HUES48 (cell line): ENCODE results near the gene CERK.

Experiments used
- H3K27ac ChIP-seq: one replicate; pipeline ENCODE4 v1.7.0; 2013; ENCODE audit warnings: low read depth, low read length, inconsistent platforms
- H3K27me3 ChIP-seq: 2 replicates; pipeline ENCODE4 v1.6.1; 2013; ENCODE audit warnings: mild to moderate bottlenecking, low read length; ENCODE audit not compliant: control insufficient read depth, insufficient read depth
- H3K36me3 ChIP-seq: 2 replicates; pipeline ENCODE4 v1.6.1; 2013; ENCODE audit warnings: low read length; ENCODE audit not compliant: control insufficient read depth, insufficient read depth
- H3K4me1 ChIP-seq: 2 replicates; pipeline ENCODE4 v1.6.1; 2013; ENCODE audit warnings: mild to moderate bottlenecking, low read length; ENCODE audit not compliant: control insufficient read depth, insufficient read depth
- H3K4me3 ChIP-seq: 2 replicates; pipeline ENCODE4 v1.5.1; 2013; ENCODE audit warnings: mild to moderate bottlenecking, low read depth, low read length
- H3K9ac ChIP-seq: 2 replicates; pipeline ENCODE4 v1.6.1; 2013; ENCODE audit warnings: mild to moderate bottlenecking, low read depth, low read length, moderate library complexity
- H3K9me3 ChIP-seq: 2 replicates; pipeline ENCODE4 v1.6.1; 2013; ENCODE audit warnings: low read length; ENCODE audit not compliant: control insufficient read depth, insufficient read depth

The CERK gene

GRCh38 chr22:46674906-46675305 is 63.1 kb downstream of the CERK start:
- no peak overlapping the region for H3K9ac ChIP-seq
- no peaks in the 10 kb centered on the region for H3K27me3 ChIP-seq
- H3K27ac ChIP-seq, result no peak overlapping the region
- H3K36me3 ChIP-seq, result no peaks in the 10 kb centered on the region
- H3K4me3 ChIP-seq, result no peak overlapping the region
- no peaks in the 10 kb centered on the region for H3K4me1 ChIP-seq
- no peaks in the 10 kb centered on the region for H3K9me3 ChIP-seq

- H3K4me1 ChIP-seq, result no peaks in the 10 kb centered on the region
- no peak overlapping the region for H3K4me3 ChIP-seq
- H3K36me3 ChIP-seq, result no peaks in the 10 kb centered on the region
- no peaks in the 10 kb centered on the region for H3K9me3 ChIP-seq
- no peak overlapping the region for H3K9ac ChIP-seq
- no peak overlapping the region for H3K27ac ChIP-seq
- no peaks in the 10 kb centered on the region for H3K27me3 ChIP-seq
Observed at GRCh38 chr22:46674367-46674781, 63.7 kb downstream of the CERK start.

- no peak overlapping the region for H3K9ac ChIP-seq
- no peaks in the 10 kb centered on the region for H3K4me1 ChIP-seq
- H3K4me3 ChIP-seq, result no peak overlapping the region
- no peaks in the 10 kb centered on the region for H3K27me3 ChIP-seq
- H3K36me3 ChIP-seq, result no peaks in the 10 kb centered on the region
- H3K27ac ChIP-seq, result no peak overlapping the region
- no peaks in the 10 kb centered on the region for H3K9me3 ChIP-seq
Observed at GRCh38 chr22:46673662-46674236, 64.3 kb downstream of the CERK start.

- H3K9ac ChIP-seq, result no peak overlapping the region
- no peaks in the 10 kb centered on the region for H3K27me3 ChIP-seq
- H3K4me3 ChIP-seq, result no peak overlapping the region
- H3K36me3 ChIP-seq, result no peaks in the 10 kb centered on the region
- no peaks in the 10 kb centered on the region for H3K4me1 ChIP-seq
- no peaks in the 10 kb centered on the region for H3K9me3 ChIP-seq
- no peak overlapping the region for H3K27ac ChIP-seq
Observed at GRCh38 chr22:46673205-46673604, 64.8 kb downstream of the CERK start.

DNA sequence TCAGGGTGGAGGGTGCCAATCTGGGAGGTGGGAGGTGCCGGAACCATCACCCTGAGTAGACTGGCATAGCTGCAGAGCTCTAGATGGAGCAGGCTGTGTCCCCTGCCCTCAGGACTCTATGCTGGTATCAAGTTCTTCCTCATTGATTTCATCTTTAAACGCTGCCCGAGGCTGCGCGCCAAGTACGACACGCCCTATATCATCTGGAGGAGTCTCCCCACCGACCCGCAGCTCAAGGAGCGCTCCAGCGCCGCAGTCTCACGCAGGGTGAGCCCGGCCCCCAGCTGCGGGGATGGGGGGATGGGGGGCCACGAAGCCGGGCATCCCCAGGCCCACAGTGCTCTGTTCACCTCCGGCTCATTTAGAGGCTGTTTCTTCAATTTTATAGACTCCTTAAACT is 65.3 kb downstream of the CERK start:
- H3K9ac ChIP-seq, result no peak overlapping the region
- no peaks in the 10 kb centered on the region for H3K4me1 ChIP-seq
- H3K27me3 ChIP-seq, result no peaks in the 10 kb centered on the region
- no peak overlapping the region for H3K27ac ChIP-seq
- no peaks in the 10 kb centered on the region for H3K36me3 ChIP-seq
- H3K4me3 ChIP-seq, result no peak overlapping the region
- no peaks in the 10 kb centered on the region for H3K9me3 ChIP-seq

- H3K4me1 ChIP-seq, result no peaks in the 10 kb centered on the region
- no peaks in the 10 kb centered on the region for H3K27me3 ChIP-seq
- H3K4me3 ChIP-seq, result no peak overlapping the region
- no peak overlapping the region for H3K27ac ChIP-seq
- H3K9ac ChIP-seq, result no peak overlapping the region
- no peaks in the 10 kb centered on the region for H3K9me3 ChIP-seq
- no peaks in the 10 kb centered on the region for H3K36me3 ChIP-seq
Observed at GRCh38 chr22:46671824-46672432, 66.1 kb downstream of the CERK start.

DNA sequence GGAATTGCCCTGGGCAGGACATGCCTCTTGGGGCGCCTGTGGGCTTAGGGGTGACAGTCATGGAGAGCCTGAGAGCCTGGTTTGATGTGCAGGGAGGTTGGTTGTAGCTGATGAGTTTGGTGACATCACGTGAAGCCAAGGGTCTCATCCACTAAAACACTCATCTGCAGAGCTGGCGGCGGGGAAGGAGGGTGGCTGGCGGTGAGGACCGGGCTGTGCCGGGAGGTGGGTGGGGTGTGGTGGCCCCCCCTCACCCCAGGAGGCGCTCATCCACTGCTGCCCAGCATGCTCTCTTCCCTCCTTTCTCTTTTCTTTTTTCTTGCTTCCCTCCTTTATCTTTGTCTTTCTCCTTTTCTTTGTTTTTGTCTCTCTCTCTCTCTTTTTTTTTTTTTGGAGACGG is 68.9 kb downstream of the CERK start:
- no peak overlapping the region for H3K9ac ChIP-seq
- H3K27ac ChIP-seq, result no peak overlapping the region
- H3K9me3 ChIP-seq, result no peaks in the 10 kb centered on the region
- no peak overlapping the region for H3K4me3 ChIP-seq
- no peaks in the 10 kb centered on the region for H3K27me3 ChIP-seq
- H3K4me1 ChIP-seq, result no peaks in the 10 kb centered on the region
- no peaks in the 10 kb centered on the region for H3K36me3 ChIP-seq

- Histone ChIP-seq H3K27ac (no peak overlapping the region), H3K4me1 (no peaks in the 10 kb centered on the region), H3K9me3 (no peaks in the 10 kb centered on the region), H3K9ac (no peak overlapping the region), H3K4me3 (no peak overlapping the region), H3K36me3 (no peaks in the 10 kb centered on the region), H3K27me3 (no peaks in the 10 kb centered on the region)
Observed at GRCh38 chr22:46668116-46668515, 69.9 kb downstream of the CERK start.

DNA sequence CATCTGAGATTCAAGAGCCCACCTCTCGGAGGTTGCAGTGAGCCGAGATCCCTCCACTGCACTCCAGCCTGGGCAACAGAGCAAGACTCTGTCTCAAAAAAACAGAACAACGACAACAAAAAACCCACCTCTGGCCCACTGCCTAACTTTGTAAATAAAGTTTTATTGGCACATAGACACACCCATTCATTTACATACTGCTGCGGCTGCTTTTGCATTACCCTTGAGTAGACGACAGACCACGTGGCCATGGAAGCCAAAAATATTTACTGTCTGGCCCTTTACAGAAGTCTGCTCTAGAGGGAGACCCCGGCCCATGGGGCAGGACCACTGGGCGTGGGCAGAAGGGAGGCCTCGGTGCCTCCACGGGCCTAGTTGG is 70.8 kb downstream of the CERK start:
- Histone ChIP-seq H3K4me1 (no peaks in the 10 kb centered on the region), H3K4me3 (no peak overlapping the region), H3K36me3 (no peaks in the 10 kb centered on the region), H3K9ac (no peak overlapping the region), H3K27me3 (no peaks in the 10 kb centered on the region), H3K27ac (no peak overlapping the region), H3K9me3 (no peaks in the 10 kb centered on the region)

GRCh38 chr22:46666577-46667244 is 71.3 kb downstream of the CERK start:
- Histone ChIP-seq H3K36me3 (no peaks in the 10 kb centered on the region), H3K4me3 (no peak overlapping the region), H3K4me1 (no peaks in the 10 kb centered on the region), H3K9me3 (no peaks in the 10 kb centered on the region), H3K27ac (no peak overlapping the region), H3K9ac (no peak overlapping the region), H3K27me3 (no peaks in the 10 kb centered on the region)

DNA sequence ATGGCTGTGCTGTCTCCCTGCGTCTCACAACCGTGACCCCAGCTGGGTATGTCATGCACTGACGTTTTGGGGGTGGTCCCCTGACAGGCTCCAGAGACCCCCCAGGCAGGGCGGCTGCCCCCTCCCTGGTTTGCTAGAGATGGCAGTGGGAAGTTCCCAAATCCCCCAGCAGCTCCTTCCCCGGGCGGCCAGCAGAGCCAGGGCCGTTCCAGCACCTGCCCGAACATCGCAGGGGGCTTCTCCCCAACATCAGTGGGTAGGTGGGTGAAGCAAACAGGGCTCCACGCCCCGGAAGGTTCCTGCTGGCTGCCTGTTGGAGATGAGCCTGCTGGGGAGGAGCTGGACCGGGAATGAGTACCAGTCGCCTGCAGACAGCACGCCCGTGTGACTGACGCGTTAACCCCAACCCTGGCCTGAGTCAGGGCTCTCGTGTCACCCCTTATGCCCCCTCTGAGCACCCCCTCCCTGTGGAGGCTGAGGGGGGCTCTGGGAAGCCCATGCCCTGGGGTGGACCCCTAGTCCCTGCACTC is 72.2 kb downstream of the CERK start:
- no peak overlapping the region for H3K27ac ChIP-seq
- H3K36me3 ChIP-seq, result no peaks in the 10 kb centered on the region

More for the DNA sequence above, 72.2 kb downstream of the CERK start:
- Histone ChIP-seq H3K9me3 (no peaks in the 10 kb centered on the region), H3K4me1 (no peaks in the 10 kb centered on the region), H3K27me3 (no peaks in the 10 kb centered on the region), H3K4me3 (no peak overlapping the region), H3K9ac (no peak overlapping the region)
